ENCODE data around the gene RAPGEF5. TPM values are rescaled to one million over a fixed set of nuclear protein-coding genes. Genes with fewer than 3 reads are reported as not detected.

RAPGEF5 gene
- total RNA-seq, 2 donors from 2014 or later: 0.26 to 0.56 TPM

GRCh38 chr7:22363756-22364422 lies 6.9 kb upstream of the RAPGEF5 start:
- H3K27ac Mint-ChIP-seq: no peak overlapping the region
- H3K36me3 Mint-ChIP-seq (ENCODE audit: low read depth): no peaks in the 10 kb centered on the region
- no peaks in the 10 kb centered on the region for H3K4me1 Mint-ChIP-seq
- peaks cover 15% of the 10 kb centered on the region for H3K27me3 Mint-ChIP-seq
- no peak for ATAC-seq (replicated peaks)
- H3K4me3 Mint-ChIP-seq: no peak overlapping the region
- no peaks in the 10 kb centered on the region for H3K9me3 Mint-ChIP-seq

GRCh38 chr7:22361795-22362194 lies 4.8 kb upstream of the RAPGEF5 start:
- H3K4me3 Mint-ChIP-seq: no peak overlapping the region
- peaks cover 4% of the 10 kb centered on the region for H3K36me3 Mint-ChIP-seq (ENCODE audit: low read depth)
- H3K9me3 Mint-ChIP-seq: no peaks in the 10 kb centered on the region
- no peaks in the 10 kb centered on the region for H3K4me1 Mint-ChIP-seq
- peaks cover 23% of the 10 kb centered on the region for H3K27me3 Mint-ChIP-seq
- ATAC-seq (replicated peaks): no peak
- H3K27ac Mint-ChIP-seq: no peak overlapping the region

GRCh38 chr7:22361320-22361719 lies 4.4 kb upstream of the RAPGEF5 start:
- H3K9me3 Mint-ChIP-seq: no peaks in the 10 kb centered on the region
- H3K27me3 Mint-ChIP-seq: peaks cover 23% of the 10 kb centered on the region
- H3K4me3 Mint-ChIP-seq: no peak overlapping the region
- no peaks in the 10 kb centered on the region for H3K4me1 Mint-ChIP-seq
- ATAC-seq (replicated peaks): no peak
- H3K27ac Mint-ChIP-seq: no peak overlapping the region
- peaks cover 4% of the 10 kb centered on the region for H3K36me3 Mint-ChIP-seq (ENCODE audit: low read depth)

- no peak overlapping the region for H3K27ac Mint-ChIP-seq
- peaks cover 4% of the 10 kb centered on the region for H3K36me3 Mint-ChIP-seq (ENCODE audit: low read depth)
- no peaks in the 10 kb centered on the region for H3K4me1 Mint-ChIP-seq
- H3K4me3 Mint-ChIP-seq: no peak overlapping the region
- no peak for ATAC-seq (replicated peaks)
- H3K9me3 Mint-ChIP-seq: no peaks in the 10 kb centered on the region
- H3K27me3 Mint-ChIP-seq: peaks cover 35% of the 10 kb centered on the region
Measured at GRCh38 chr7:22358820-22359697, 2.1 kb upstream of the RAPGEF5 start.

GRCh38 chr7:22357311-22358175 lies 589 bp upstream of the RAPGEF5 start:
- H3K4me3 Mint-ChIP-seq: peak overlapping the region; percentile 59

GRCh38 chr7:22356010-22356691 lies 803 bp downstream of the RAPGEF5 start:
- H3K4me1 Mint-ChIP-seq: no peaks in the 10 kb centered on the region
- peak overlapping the region; percentile 21 for H3K4me3 Mint-ChIP-seq
- H3K27ac Mint-ChIP-seq: no peak overlapping the region
- H3K27me3 Mint-ChIP-seq: peaks cover 37% of the 10 kb centered on the region
- H3K9me3 Mint-ChIP-seq: peaks cover 3% of the 10 kb centered on the region
- ATAC-seq (replicated peaks): no peak
- peaks cover 4% of the 10 kb centered on the region for H3K36me3 Mint-ChIP-seq (ENCODE audit: low read depth)

More at GRCh38 chr7:22357311-22358175, 589 bp upstream of the RAPGEF5 start:
- peaks cover 4% of the 10 kb centered on the region for H3K36me3 Mint-ChIP-seq (ENCODE audit: low read depth)
- no peaks in the 10 kb centered on the region for H3K4me1 Mint-ChIP-seq
- H3K9me3 Mint-ChIP-seq: no peaks in the 10 kb centered on the region
- peaks cover 37% of the 10 kb centered on the region for H3K27me3 Mint-ChIP-seq
- ATAC-seq (replicated peaks): no peak
- H3K27ac Mint-ChIP-seq: no peak overlapping the region

GRCh38 chr7:22355620-22356009 lies 1.3 kb downstream of the RAPGEF5 start:
- H3K4me1 Mint-ChIP-seq: no peaks in the 10 kb centered on the region
- peaks cover 37% of the 10 kb centered on the region for H3K27me3 Mint-ChIP-seq
- H3K4me3 Mint-ChIP-seq: peak overlapping the region; percentile 21
- no peak for ATAC-seq (replicated peaks)
- H3K27ac Mint-ChIP-seq: no peak overlapping the region
- peaks cover 3% of the 10 kb centered on the region for H3K9me3 Mint-ChIP-seq
- peaks cover 4% of the 10 kb centered on the region for H3K36me3 Mint-ChIP-seq (ENCODE audit: low read depth)

- H3K36me3 Mint-ChIP-seq (ENCODE audit: low read depth): peaks cover 4% of the 10 kb centered on the region
- H3K4me3 Mint-ChIP-seq: no peak overlapping the region
- no peaks in the 10 kb centered on the region for H3K4me1 Mint-ChIP-seq
- H3K27me3 Mint-ChIP-seq: peaks cover 42% of the 10 kb centered on the region
- H3K27ac Mint-ChIP-seq: no peak overlapping the region
- no peak for ATAC-seq (replicated peaks)
- peaks cover 3% of the 10 kb centered on the region for H3K9me3 Mint-ChIP-seq
Measured at GRCh38 chr7:22354462-22354861, 2.5 kb downstream of the RAPGEF5 start.

- Mint-ChIP-seq H3K36me3 (ENCODE audit: low read depth) (peaks cover 4% of the 10 kb centered on the region), H3K9me3 (peaks cover 3% of the 10 kb centered on the region), H3K4me3 (no peak overlapping the region), H3K27me3 (peaks cover 39% of the 10 kb centered on the region), H3K4me1 (no peaks in the 10 kb centered on the region), H3K27ac (no peak overlapping the region)
- ATAC-seq (replicated peaks): no peak
Measured at GRCh38 chr7:22352887-22353286, 4.1 kb downstream of the RAPGEF5 start.

GRCh38 chr7:22351878-22352277 lies 5.1 kb downstream of the RAPGEF5 start:
- H3K27me3 Mint-ChIP-seq: peaks cover 33% of the 10 kb centered on the region
- no peak for ATAC-seq (replicated peaks)
- peaks cover 3% of the 10 kb centered on the region for H3K9me3 Mint-ChIP-seq
- no peak overlapping the region for H3K27ac Mint-ChIP-seq
- no peak overlapping the region for H3K4me3 Mint-ChIP-seq
- H3K36me3 Mint-ChIP-seq (ENCODE audit: low read depth): no peaks in the 10 kb centered on the region
- no peaks in the 10 kb centered on the region for H3K4me1 Mint-ChIP-seq

- H3K9me3 Mint-ChIP-seq: peaks cover 3% of the 10 kb centered on the region
- no peak for ATAC-seq (replicated peaks)
- H3K36me3 Mint-ChIP-seq (ENCODE audit: low read depth): no peaks in the 10 kb centered on the region
- H3K27me3 Mint-ChIP-seq: peaks cover 33% of the 10 kb centered on the region
- H3K27ac Mint-ChIP-seq: no peak overlapping the region
- H3K4me1 Mint-ChIP-seq: no peaks in the 10 kb centered on the region
- no peak overlapping the region for H3K4me3 Mint-ChIP-seq
Measured at GRCh38 chr7:22351329-22351692, 5.6 kb downstream of the RAPGEF5 start.

GRCh38 chr7:22350466-22351328 lies 6.3 kb downstream of the RAPGEF5 start:
- peaks cover 28% of the 10 kb centered on the region for H3K27me3 Mint-ChIP-seq
- no peak overlapping the region for H3K27ac Mint-ChIP-seq
- H3K4me3 Mint-ChIP-seq: no peak overlapping the region
- no peak for ATAC-seq (replicated peaks)
- no peaks in the 10 kb centered on the region for H3K36me3 Mint-ChIP-seq (ENCODE audit: low read depth)
- H3K4me1 Mint-ChIP-seq: no peaks in the 10 kb centered on the region
- H3K9me3 Mint-ChIP-seq: peaks cover 3% of the 10 kb centered on the region

GRCh38 chr7:22348379-22348778 lies 8.6 kb downstream of the RAPGEF5 start:
- Mint-ChIP-seq H3K27ac (no peak overlapping the region), H3K9me3 (peaks cover 3% of the 10 kb centered on the region), H3K27me3 (peaks cover 13% of the 10 kb centered on the region), H3K4me3 (no peak overlapping the region), H3K4me1 (no peaks in the 10 kb centered on the region), H3K36me3 (ENCODE audit: low read depth) (no peaks in the 10 kb centered on the region)
- no peak for ATAC-seq (replicated peaks)

Data from activated T-helper 17 cell treated with anti-CD3 and anti-CD28 coated beads, Interleukin-2, amount 50 U/mL, for 72 hours (primary cell).